DMS153 treated with DMSO at 0.1 percent for 48 hours (cell line): Measurements from ENCODE around the gene FILIP1L.

Experiments
- DNase-seq: peaks from one replicate; lab custom pipeline; 2025; ENCODE audit not compliant: unreplicated experiment; lab: John Stamatoyannopoulos, UW

The FILIP1L gene

DNA sequence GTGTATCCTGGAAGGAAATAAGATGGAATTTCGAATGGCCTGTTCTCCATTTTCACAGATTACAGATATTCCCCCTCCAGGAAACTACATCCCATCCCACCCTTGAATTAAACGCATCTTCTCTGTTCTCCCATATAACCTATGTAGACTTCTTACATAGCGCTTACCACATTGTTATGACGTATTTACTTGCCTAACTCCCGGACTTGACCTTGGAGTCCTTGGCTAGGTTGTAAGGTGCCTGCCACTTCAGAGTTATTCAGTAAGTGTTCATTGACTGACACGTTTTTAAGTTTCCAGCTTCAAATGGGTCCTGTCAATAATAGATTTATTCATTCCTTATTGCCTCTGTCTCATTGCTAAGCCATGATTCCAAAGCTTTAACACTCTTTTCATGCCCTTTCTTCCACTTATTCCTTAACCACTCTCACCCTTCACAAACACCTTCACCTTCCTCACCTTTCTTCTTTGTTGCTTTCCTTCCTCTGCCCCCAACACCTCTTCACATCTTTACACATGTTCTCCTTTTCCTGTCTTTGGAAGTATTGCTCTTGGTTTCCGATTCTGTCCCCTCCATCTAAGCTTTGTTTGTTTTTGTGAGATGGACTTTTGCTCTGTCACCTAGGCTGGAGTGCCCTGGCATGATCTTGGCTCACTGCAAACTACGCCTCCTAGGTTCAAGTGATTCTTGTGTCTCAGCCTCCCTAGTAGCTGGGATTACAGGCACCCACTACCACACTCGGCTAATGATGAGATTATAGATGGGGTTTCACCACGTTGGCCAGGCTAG lies 158.3 kb downstream of the FILIP1L start:
- DNase-seq = no peak

DNA sequence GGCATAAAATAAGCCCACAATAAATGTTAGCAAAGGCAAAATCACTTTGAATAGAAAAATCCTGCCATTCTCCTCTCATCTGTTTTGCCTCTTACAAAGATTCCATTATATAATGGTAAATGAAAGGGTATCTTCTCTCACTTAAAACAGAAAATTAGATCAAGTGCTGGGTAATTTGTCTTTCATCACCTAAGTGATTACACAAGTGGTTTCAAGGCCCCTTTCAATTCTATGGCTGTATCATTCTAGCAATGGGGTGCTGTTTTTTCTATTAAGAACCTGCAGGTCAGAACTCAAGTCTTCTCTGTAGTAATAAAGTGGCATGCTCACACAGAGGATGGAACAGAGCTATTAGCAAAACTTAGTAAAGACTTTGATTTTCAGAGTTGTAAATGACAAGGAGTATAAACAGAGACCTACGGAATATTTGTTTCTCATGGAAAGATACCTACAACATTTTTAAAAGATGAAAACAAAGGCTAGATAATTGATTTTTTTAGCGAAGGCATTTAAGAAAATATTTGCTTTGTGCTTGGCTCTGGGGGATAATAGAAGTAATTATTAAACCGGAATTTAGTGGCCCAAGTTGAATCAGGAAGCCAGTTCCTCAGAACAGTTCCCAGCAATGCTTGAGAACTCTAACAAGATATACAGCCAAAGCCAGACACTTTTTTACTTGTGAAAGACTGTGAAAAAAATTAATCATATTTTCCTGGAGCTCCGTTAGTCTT lies 159.2 kb downstream of the FILIP1L start:
- DNase-seq = no peak

DNA sequence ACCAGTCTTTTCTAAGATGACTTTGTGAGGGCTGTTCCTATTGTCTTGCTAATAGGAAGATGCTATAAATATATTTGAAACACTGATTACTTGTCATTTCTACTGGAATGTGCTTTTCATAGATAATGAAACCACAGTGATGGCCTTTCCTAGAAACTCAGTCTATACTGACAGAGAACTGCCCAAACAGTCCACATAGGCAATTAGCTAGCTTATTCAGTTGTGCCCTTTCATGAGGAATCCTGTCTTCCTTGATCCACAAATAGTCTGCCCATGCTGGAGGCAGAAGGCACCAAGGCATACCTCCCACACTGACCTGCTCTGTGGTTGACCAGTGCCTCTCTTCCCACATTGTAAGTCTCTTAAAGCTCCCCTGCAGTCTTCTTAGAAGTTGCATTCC lies 160.7 kb downstream of the FILIP1L start:
- DNase-seq = no peak

DNA sequence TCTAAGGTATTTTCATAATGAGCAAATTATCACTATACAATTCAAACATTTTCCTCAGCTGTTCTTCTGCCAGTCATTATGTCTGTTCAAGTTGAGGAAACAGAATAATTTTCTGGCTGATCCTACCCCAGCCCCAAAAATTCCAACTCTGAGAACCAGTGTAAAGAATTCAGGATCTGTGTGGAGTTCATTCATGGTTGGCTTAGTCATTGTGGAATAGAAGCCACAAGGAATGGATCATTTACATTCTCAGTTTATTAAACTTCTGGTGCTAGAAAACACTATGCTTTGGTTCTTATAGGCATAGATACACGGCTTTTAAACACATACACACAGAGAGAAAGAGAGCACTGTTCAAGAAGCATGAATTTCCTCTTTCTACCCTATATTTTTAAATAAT lies 162.0 kb downstream of the FILIP1L start:
- DNase-seq = no peak

DNA sequence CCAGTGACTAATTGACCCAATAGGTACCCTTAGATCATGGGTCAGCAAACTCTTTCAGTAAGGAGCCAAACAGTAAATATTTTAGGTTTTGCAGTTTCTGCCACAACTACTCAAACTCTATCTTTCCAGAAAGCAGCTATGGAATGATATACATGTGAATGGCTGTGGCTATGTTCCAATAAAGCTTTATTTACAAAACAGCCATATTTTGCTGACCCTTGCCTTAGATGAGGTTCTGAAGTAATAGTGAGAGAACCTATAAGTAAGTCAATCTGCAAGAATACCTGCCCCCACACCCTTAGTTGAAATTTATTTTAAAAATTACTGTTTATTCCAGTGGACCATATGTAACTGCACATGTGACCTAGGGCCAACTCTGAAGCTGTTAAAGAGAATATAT lies 162.6 kb downstream of the FILIP1L start:
- DNase-seq = no peak

DNA sequence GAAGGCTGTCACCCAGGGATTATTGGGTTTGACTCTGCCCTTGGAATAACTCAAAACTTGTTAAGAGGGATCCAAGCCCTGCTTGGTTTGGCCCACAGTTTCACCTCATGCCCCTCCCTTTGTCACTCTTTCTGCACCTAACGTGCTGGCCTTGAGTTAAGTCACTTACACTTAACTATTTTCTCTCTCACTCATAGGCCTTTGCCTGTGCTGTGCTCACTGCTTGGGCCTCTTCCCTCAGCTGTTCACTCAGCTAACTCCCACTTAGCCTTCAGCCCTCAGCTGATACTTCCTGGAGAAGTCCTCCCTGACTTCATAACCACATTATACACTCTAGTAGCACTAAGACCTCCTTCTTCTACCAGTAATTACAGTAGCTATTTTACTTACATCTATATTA lies 163.4 kb downstream of the FILIP1L start:
- DNase-seq = no peak

DNA sequence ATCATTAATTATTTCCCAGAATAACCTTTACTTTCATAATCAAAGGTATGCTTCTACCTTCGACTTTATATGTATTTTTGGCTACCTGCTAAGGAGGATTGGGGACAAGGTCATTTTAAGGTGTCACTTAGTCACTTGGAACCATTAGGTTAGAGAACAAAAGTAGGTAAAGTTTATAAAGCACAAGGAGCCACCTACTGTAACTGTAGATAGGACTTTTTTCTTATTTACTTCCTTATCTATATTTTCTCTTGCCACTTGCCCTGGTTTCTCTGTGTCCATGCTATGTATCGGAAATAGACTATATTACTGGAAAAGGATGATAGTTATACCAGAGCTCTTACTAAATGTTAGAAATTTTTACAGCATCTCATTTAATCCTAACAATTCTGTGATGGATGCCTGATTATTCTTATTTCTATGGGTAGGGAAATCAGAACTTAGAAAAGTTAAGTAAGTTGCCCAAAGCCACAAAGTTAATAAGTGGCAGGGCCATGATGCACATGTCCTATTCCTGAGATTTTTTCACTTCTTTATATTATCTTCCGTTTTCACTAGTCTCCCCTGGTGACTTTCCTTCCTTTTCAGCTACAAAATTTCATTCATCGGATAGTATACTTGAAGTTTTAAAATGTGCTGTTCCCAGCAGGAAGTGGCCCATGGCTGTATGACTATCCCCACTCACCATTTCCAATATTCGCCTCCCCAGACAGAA lies 164.2 kb downstream of the FILIP1L start:
- DNase-seq = no peak

DNA sequence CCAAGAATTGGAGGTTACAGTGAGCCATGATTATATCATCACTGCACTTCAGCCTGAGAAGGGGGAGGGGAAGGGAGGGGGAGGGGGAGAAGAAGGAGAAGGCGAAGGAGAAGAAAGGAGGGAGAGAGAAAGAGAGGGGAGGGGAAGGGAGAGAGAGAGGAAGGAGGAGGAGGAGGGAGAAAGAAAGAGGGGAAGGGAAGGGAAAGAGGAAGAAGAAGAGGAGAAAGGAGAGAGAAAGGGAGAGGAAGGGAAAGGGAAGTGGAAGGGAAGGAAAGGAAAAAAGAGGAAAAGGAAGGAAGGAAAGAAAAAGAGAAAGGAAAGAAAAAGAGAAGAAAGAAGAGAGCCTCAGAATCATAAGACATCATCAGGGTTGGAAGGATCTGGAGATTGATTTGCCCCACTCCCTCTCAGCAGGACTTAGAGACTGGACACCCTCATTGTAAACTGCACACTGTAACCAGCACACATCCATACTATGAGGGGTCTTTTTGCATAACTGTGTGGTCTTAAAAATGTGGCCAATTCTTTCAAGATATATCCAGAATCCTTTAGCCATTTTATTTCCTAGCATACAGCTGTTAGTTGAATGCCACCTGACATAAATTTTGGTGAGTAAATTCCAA lies 165.7 kb downstream of the FILIP1L start:
- no peak for DNase-seq

DNA sequence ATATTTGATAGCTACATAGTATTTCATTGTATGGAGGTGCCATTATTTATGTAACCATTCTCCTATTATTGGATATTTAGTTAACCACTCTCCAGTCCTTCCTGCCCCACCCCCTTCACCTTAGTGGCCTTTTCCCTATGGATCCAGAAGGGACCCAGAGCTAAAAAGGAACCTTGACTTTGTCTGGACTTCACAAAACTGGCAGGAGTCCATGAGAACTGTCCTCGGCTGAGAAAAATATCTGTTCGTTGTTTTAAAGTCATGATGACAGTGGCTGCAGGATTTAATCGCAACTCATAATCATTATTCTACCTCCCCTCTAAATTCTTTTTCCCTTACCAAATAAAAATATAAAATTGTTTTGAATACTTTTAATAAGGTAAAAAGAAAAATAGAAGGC lies 166.9 kb downstream of the FILIP1L start:
- no peak for DNase-seq

DNA sequence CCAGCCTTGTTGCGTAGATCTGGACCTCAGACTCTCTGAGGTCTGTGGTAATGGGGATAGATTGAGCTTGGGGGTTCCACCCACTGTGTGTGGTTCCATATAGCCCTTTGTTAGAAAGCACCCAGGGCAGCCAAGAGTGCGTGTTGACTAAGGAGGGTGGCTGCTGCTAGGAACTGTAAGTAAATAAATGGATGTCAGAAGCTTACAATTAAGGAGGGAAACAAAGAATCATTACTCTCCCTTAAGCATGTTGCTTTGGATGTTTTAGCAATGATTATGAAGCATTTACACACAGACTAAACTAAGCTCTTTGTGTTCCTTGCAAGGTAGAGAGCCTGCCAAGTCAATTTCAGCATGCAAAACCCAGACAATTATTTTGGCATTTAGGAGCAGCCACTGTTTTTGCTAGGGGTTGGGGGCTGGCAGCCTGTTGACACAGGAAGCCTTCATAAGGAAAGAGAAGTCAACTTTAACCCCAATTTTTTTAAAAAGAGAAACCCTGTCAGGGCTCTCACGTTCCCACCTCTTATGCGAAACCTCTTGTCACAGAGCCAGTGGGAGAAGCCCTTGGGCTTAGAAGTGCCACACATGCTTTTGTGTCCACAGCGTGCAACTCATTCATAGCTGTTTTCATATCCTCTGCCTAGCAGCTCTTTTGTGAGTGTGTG lies 168.8 kb downstream of the FILIP1L start:
- peak; percentile 30 for DNase-seq

DNA sequence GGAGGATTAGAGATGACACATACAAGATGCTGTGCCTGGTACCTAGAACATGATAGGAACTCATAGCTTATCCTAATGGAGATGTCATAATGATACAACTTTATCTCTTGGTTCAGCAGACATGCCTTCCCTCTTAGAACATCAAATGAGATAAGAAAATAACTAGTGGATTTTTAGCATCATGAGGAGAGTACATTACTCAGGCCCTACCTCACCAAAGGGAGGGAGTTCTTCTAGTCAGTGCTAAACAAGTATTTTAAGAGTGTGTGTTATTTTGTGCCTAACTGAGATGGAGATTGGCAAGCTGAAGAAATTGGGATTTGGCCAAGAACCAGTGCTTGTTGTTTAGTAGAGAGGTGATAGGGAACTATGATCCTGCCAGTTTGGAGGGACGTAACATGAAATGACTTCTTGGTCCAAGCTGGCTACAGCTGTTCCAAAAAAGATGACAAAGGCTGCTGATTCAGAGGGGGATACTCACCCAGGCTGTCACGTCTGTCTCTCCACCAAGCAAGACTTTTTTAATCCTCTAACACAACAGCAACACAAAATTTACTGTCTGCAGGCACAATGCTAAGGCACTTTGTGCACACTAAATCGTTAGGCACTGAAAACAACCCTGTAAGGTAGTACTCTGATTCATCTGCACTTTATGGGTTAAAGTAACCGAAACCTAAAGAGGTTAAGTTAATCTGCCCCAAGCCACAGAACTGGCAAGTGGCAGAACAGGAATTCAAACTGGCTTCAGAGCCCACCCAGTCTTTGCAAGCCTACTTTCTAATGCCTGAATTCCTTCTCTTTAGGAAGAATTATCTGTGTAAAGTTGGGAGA lies 170.2 kb downstream of the FILIP1L start:
- DNase-seq = no peak

DNA sequence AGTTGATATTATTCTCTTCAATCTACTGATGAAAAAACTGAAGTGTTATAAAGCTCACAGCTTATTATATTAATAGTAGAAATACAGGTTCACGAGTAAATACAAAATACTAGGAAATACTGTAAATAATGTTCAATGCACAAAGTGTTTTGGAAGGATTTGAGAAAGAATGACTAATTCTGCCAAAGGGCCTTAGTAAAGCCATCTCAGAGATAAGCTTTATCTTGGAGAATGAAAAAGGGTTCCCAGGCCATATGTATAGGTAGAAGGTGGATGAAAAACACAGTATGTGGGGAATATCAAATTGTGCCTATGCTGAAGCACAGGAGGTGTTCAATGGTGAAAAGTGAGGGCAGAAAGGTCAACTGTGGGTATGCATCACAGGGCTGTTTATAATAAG lies 173.1 kb downstream of the FILIP1L start:
- DNase-seq = no peak

DNA sequence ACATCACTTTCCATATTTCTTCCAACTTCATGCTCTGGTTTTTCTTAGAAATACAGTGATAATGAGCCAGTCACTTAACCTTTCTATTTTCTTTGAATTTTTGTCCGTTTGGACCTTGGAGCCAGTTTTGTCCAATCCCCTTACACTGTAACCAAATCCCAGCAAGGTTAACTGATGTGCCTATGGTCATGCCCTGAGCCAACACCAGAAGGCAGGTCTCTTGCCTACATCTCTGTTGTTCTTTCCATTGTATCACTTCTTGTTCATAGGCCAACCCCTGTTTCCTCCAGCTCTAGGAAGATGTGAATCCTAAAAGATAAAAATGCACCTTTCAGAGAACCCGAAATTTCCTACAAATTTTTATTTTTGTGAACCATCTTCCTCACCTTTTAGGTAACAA lies 174.0 kb downstream of the FILIP1L start:
- no peak for DNase-seq

DNA sequence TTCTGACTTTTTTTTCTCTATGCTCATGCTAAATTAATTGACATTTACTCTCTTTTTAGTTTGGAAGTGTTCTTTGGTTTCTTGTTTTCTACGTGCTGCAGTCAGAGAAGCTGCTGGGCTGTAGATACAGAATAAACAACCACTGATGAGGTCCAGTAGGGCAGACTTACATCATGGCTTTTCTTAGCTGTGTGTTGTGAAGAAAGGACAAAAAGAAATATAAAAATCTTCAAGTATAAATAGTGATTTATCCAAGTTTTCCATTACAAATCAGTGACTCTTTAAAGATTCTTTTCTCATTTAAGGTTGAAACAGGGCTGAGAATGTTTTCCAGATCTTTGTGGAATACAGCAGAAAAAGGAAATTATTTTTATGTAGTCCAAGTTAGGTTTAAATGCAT lies 174.4 kb downstream of the FILIP1L start:
- no peak for DNase-seq

DNA sequence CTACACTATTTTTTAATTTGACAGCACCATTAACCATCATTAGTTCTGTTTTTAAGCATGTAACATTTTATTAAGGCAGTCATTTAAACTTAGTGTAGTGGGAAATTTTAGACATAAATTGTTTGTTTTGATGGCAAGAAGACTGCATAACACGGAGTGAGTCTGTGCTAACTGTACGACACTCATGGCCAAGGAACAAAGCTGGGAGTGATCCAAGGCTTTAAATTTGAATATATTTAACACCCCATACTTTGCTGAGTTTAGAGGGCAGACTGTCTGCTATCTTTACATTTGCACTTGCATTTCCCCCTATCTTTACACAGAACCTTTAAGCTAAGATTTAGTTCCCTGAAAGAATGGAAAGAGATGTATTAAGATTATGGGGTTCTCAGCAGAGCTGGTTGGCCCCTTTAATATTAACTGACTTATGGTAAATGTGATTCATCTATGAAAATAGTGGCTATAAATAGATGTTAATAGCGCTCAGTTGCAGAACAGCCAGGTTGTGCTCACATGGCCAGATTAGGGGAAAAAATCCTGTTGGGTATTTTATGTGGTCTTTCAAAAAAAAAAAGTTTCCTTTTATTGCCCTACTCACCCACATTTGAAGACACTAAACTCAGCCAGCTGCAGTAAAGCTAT lies 175.9 kb downstream of the FILIP1L start:
- no peak for DNase-seq

DNA sequence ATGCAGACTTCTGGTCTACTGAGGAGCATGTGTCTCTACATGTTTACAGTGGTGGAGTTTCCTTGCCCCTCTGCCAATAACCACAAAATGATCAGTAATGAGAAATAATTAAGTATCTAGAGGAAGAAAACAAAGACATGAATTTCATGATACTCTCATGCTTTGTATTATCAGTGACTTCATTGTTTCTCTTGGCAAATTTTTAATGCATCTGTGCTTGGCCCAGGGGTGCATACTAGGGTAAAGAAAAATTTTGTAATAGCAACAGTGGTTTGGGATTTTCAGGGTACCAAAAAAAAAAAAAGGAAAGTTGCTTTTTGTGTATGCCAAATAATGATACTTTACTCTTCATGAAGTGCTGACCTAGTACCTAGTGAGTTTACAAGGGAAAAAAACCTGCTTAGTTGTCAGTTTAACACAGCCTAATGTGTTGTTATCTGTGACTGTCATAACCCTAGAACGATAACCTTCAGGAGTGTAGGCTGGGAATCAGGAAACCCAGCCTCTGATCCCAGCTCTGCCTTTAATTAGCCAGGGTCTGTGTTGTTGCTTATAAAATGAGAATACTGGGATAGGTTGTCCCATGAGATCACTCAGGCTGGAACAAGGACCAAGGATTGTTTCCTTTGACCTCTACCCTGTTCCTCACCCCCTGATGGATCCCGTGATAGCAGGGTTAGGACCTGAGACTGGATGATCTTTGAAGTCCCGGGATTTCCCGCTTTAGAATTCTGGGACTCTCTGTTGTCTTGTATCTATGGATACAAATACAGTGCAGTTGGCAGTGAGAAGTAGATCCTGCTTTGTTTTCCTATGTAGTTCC lies 179.1 kb downstream of the FILIP1L start:
- no peak for DNase-seq

DNA sequence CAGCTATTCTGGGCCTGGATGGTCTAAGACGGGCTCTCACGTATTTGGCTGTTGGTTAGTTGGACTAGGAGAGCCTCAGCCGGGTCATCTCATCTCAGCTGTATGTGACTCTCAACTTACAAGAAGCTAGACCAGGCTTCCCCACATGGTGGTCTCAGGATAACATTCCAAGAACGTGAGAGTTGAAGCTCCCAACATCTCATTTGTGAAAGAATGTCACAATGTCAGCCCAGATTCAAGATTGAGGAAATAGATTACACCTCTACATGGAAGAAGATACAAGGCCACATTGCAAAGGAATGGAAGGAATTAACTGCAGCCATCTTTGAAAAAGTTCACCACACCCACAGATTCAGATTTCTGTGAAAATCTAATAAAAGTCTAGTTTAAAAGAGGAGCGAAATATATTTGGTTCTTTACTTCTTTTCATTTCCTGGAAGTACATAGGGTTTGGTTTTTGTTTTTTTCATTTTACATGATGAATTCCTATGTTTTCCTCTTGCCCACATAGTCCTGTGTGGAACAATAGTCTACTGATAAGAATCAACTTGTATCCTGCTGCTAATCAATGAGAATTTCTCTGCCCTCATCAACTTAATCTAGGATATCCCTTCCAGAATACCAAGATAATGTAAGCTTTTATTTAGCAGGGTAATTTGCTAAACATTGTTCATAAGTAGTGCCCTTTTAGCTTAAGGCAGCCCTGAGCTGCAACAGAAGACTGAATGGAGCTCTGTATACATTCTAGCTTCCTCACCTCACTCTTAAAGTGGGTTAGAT lies 180.1 kb downstream of the FILIP1L start:
- DNase-seq = no peak

DNA sequence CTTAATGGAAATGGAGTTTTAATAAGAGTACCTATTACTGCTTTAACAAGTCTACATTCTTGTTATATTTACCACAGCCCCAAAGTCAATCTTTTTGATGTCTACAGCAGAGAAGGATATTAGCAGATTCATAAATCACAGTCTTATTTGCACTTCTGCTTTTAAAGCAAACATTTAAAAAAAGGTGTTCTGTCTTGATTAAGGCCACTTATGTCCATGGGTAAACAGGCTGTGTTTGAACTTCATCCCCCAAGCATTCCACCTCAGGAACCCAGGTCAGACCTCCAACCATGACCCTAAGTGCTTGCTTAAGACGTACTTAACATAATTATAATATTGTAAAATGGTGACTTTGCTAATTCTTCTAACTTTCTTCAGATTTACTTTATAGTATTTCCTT lies 183.2 kb downstream of the FILIP1L start:
- no peak for DNase-seq
